Trophoblast cell (in vitro differentiated cells and primary cell): Measurements from ENCODE around the gene NDE1.
"Not testable (repeated sequence)": the region's sequence is repeated elsewhere in the genome, so short reads cannot be mapped to it uniquely, and the experiment has no call there.

ENCODE experiments used
- DNase-seq, 2 donors: peaks; one replicate each; pipeline ENCODE4 v3.0.0-alpha.2; 2016
- H2AFZ ChIP-seq: 2 replicates; pipeline ENCODE4 v1.6.1; 2013; ENCODE audit warnings: low read length, moderate library complexity, mild to moderate bottlenecking; ENCODE audit not compliant: insufficient read depth, poor library complexity
- H2AK5ac ChIP-seq: 2 replicates; pipeline ENCODE4 v1.6.1; 2013; ENCODE audit warnings: mild to moderate bottlenecking, low read length
- H2BK120ac ChIP-seq: 2 replicates; pipeline ENCODE4 v1.6.1; 2013; ENCODE audit warnings: low read length, mild to moderate bottlenecking, moderate library complexity; ENCODE audit not compliant: insufficient read depth, poor library complexity
- H2BK12ac ChIP-seq: 2 replicates; pipeline ENCODE4 v1.6.1; 2013; ENCODE audit warnings: mild to moderate bottlenecking, low read length, moderate library complexity
- H2BK5ac ChIP-seq: 2 replicates; pipeline ENCODE4 v1.6.1; 2013; ENCODE audit warnings: low read length, low read depth, moderate library complexity, mild to moderate bottlenecking; ENCODE audit not compliant: poor library complexity
- H3K14ac ChIP-seq: 2 replicates; pipeline ENCODE4 v1.6.1; 2013; ENCODE audit warnings: mild to moderate bottlenecking, low read length
- H3K18ac ChIP-seq: 2 replicates; pipeline ENCODE4 v1.6.1; 2013; ENCODE audit warnings: mild to moderate bottlenecking, low read length
- H3K23ac ChIP-seq: 2 replicates; pipeline ENCODE4 v1.6.1; 2013; ENCODE audit warnings: low read length
- H3K27ac ChIP-seq: 2 replicates; pipeline ENCODE4 v1.5.1; 2013; ENCODE audit warnings: low read depth, mild to moderate bottlenecking, inconsistent platforms, low read length, moderate library complexity
- H3K27me3 ChIP-seq: 2 replicates; pipeline ENCODE4 v1.6.1; 2013; ENCODE audit warnings: inconsistent platforms, mild to moderate bottlenecking, low read length, moderate library complexity; ENCODE audit not compliant: insufficient read depth
- H3K36me3 ChIP-seq, 2 experiments: 1 replicate in 1 of 2; 2 replicates in 1 of 2; pipeline ENCODE4 v1.6.1; 2013; ENCODE audit warnings: low read length in 2 of 2, mild to moderate bottlenecking in 2 of 2, moderate library complexity in 1 of 2; ENCODE audit not compliant: insufficient read depth in 2 of 2, control insufficient read depth in 1 of 2
- H3K4ac ChIP-seq: 2 replicates; pipeline ENCODE4 v1.6.1; 2013; ENCODE audit warnings: low read depth, mild to moderate bottlenecking, low read length, moderate library complexity
- H3K4me1 ChIP-seq, 2 experiments: 1 replicate in 1 of 2; 2 replicates in 1 of 2; pipeline ENCODE4 v1.6.1; 2013; ENCODE audit warnings: low read length in 2 of 2, mild to moderate bottlenecking in 2 of 2, moderate library complexity in 1 of 2; ENCODE audit not compliant: insufficient read depth in 2 of 2, control insufficient read depth in 1 of 2
- H3K4me2 ChIP-seq: 2 replicates; pipeline ENCODE4 v1.6.1; 2013; ENCODE audit warnings: inconsistent platforms, mild to moderate bottlenecking, low read length, moderate library complexity
- H3K4me3 ChIP-seq: 2 replicates; pipeline ENCODE4 v1.5.1; 2013; ENCODE audit warnings: mild to moderate bottlenecking, low read depth, low read length, inconsistent platforms
- H3K79me1 ChIP-seq: one replicate; pipeline ENCODE4 v1.6.1; 2013; ENCODE audit warnings: low read length
- H3K79me2 ChIP-seq: 2 replicates; pipeline ENCODE4 v1.6.1; 2013; ENCODE audit warnings: low read length, mild to moderate bottlenecking; ENCODE audit not compliant: control insufficient read depth, insufficient read depth, poor library complexity
- H3K9ac ChIP-seq: 2 replicates; pipeline ENCODE4 v1.6.1; 2013; ENCODE audit warnings: mild to moderate bottlenecking, low read length
- H3K9me3 ChIP-seq: 2 replicates; pipeline ENCODE4 v1.6.1; 2013; ENCODE audit warnings: low read depth, mild to moderate bottlenecking, control low read depth, inconsistent platforms, low read length; ENCODE audit not compliant: insufficient read depth
- H4K12ac ChIP-seq: 2 replicates; pipeline ENCODE4 v1.6.1; 2013; ENCODE audit warnings: low read depth, mild to moderate bottlenecking, low read length, moderate library complexity
- H4K8ac ChIP-seq: 2 replicates; pipeline ENCODE4 v1.6.1; 2013; ENCODE audit warnings: low read depth, mild to moderate bottlenecking, low read length, moderate library complexity
- H4K91ac ChIP-seq: one replicate; pipeline ENCODE4 v1.6.1; 2013; ENCODE audit warnings: low read depth, mild to moderate bottlenecking, low read length, moderate library complexity
- WGBS: extraction: QIAGEN DNeasy Blood & Tissue Kit; methylation state at CpG from one replicate; pipeline ENCODE4 v1.1.7; 2013; ENCODE audit warnings: missing lambda C conversion rate; ENCODE audit not compliant: insufficient read length, insufficient coverage; ENCODE audit errors: extremely low coverage; 5-methylcytosine and 5-hydroxymethylcytosine counted together

The NDE1 gene

DNA sequence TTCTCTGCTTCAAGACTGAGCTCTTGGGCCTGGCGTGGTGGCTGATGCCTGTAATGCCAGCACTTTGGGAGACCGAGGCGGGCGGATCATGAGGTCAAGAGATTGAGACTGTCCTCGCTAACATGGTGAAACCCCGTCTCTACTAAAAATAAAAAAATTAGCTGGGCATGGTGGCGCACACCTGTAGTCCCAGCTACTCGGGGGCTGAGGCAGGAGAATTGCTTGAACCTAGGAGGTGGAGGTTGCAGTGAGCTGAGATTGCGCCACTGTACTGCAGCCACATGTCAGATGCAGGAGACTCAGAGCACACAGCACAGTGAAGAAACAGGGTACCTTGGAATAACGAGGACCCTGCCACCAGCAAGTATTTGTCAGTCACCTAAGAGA, 22.1 kb downstream of the NDE1 start:
- H4K12ac ChIP-seq, H3K9me3 ChIP-seq, H3K9ac ChIP-seq, H3K4ac ChIP-seq, H3K4me3 ChIP-seq, H2BK12ac ChIP-seq, H3K4me1 ChIP-seq, H4K91ac ChIP-seq, H2BK120ac ChIP-seq, H3K79me1 ChIP-seq, H3K18ac ChIP-seq, H2BK5ac ChIP-seq, H3K23ac ChIP-seq, H3K79me2 ChIP-seq, H2AFZ ChIP-seq, H3K27ac ChIP-seq, H3K14ac ChIP-seq, H3K27me3 ChIP-seq, H4K8ac ChIP-seq, H2AK5ac ChIP-seq, H3K4me2 ChIP-seq: not testable (repeated sequence)
- WGBS = no CpG with 5 or more reads among the region's 10 CpGs
- peak in 1 of 2 donors; percentile 18 for DNase-seq
- H3K36me3 ChIP-seq = peaks cover 25 to 37% of the 10 kb centered on the region in 2 experiments

DNA sequence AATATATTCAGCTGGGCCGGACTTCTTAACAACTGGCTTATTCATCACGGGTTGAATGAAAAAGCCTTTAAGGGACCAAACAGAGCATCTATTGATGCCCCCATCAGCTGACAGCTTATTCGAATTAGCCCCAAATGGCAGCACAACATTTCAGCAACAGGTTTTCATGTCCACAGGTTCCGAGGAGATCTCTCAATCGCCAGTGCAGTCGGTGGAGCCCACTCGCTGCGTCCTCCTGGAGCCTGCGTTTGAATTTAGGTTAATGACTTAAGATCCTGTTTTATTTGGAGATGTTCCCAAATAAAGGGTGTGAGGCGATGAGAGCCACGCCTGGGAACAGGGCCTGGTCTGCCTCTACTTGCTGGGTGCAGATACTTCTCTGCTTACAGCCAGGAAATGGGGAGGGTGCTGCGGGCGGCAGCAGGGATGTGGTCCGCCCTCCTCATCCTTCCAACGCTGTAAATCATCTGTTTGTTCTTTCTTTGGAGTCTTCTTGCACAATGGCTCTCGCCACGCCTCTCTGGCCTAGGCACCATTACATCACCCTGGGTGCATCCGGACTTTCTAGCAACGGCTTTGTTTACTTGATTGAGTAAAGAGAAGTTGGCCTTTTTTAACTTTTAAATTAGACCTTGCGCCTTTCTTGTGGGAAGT, 22.6 kb downstream of the NDE1 start:
- H3K27me3 ChIP-seq = no peaks in the 10 kb centered on the region
- peaks cover 23 to 36% of the 10 kb centered on the region in 2 experiments for H3K36me3 ChIP-seq
- no peak overlapping the region for H2AFZ ChIP-seq
- H4K12ac ChIP-seq = no peak overlapping the region
- H4K8ac ChIP-seq = no peak overlapping the region
- H3K4me1 ChIP-seq = no peaks in the 10 kb centered on the region
- H3K4me2 ChIP-seq = no peak overlapping the region
- no CpG with 5 or more reads among the region's 20 CpGs for WGBS
- no peak overlapping the region for H3K14ac ChIP-seq
- no peak overlapping the region for H2BK12ac ChIP-seq
- no peak overlapping the region for H3K4me3 ChIP-seq
- peak; percentile 95 to 98 for DNase-seq
- H2BK5ac ChIP-seq = no peak overlapping the region
- no peak overlapping the region for H3K23ac ChIP-seq
- no peaks in the 10 kb centered on the region for H3K79me2 ChIP-seq
- H4K91ac ChIP-seq = no peak overlapping the region
- H3K27ac ChIP-seq = no peak overlapping the region
- H2BK120ac ChIP-seq = no peak overlapping the region
- no peak overlapping the region for H3K9ac ChIP-seq
- H3K18ac ChIP-seq = no peak overlapping the region
- no peak overlapping the region for H3K4ac ChIP-seq
- H3K79me1 ChIP-seq = no peaks in the 10 kb centered on the region
- no peak overlapping the region for H2AK5ac ChIP-seq
- H3K9me3 ChIP-seq = no peaks in the 10 kb centered on the region

DNA sequence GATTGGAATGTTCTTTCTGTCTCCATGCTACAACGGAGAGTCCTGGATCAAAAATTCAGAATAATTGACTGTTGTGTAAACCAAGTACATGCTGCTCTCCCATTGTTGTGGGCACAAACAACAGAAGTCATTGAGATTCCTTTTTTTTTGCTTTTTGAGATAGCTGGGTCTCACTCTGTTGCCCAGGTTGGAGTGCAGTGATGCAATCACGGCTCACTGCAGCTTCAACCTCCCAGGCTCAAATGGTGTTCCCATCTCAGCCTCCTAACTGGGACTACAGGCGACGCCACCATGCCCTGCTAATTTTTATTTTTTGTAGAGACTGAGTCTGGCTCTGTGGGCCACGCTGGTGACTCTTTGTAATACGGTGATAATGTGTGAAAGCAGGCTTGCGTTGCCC, 24.5 kb downstream of the NDE1 start:
- Histone ChIP-seq H2AK5ac (no peak overlapping the region), H2AFZ (no peak overlapping the region), H3K4me1 (no peaks in the 10 kb centered on the region), H3K18ac (no peak overlapping the region), H3K14ac (no peak overlapping the region), H3K4me3 (no peak overlapping the region), H3K4ac (no peak overlapping the region), H4K12ac (no peak overlapping the region), H2BK12ac (no peak overlapping the region), H3K79me1 (no peaks in the 10 kb centered on the region), H4K91ac (no peak overlapping the region), H4K8ac (no peak overlapping the region), H3K9me3 (no peaks in the 10 kb centered on the region), H2BK120ac (no peak overlapping the region), H3K27me3 (no peaks in the 10 kb centered on the region), H3K79me2 (no peaks in the 10 kb centered on the region), H3K27ac (no peak overlapping the region), H3K23ac (no peak overlapping the region), H3K4me2 (no peak overlapping the region), H3K36me3 (peaks cover 21 to 35% of the 10 kb centered on the region in 2 experiments), H3K9ac (no peak overlapping the region), H2BK5ac (no peak overlapping the region)
- DNase-seq = no peak
- WGBS = no CpG with 5 or more reads among the region's 7 CpGs

DNA sequence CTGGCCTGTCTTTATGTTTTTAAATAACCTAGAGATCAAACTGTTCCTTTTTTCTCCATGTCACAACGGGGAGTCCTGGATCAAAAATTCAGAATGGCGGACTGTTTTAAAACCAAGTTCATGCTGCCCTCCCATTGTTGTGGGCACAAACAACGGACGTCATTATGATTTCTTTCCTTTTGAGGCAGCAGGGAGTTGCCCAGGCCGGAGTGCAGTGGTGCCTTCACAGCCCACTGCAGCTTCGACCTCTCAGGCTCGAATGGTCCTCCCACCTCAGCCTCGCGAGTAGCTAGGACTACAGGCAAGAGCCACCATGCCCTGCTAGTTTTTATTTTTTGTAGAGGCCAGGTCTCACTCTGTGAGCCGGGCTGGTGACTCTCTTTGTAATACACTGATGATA, 26.5 kb downstream of the NDE1 start:
- Histone ChIP-seq H3K79me2 (no peaks in the 10 kb centered on the region), H3K14ac (no peak overlapping the region), H3K9me3 (no peaks in the 10 kb centered on the region), H2BK12ac (no peak overlapping the region), H4K91ac (no peak overlapping the region), H3K79me1 (no peaks in the 10 kb centered on the region), H4K8ac (no peak overlapping the region), H3K23ac (no peak overlapping the region), H2AK5ac (no peak overlapping the region), H3K9ac (no peak overlapping the region), H3K27me3 (no peaks in the 10 kb centered on the region), H3K4ac (no peak overlapping the region), H3K4me2 (no peak overlapping the region), H3K36me3 (peaks cover 23 to 33% of the 10 kb centered on the region in 2 experiments), H2BK120ac (no peak overlapping the region), H2BK5ac (no peak overlapping the region), H3K4me1 (no peaks in the 10 kb centered on the region), H3K18ac (no peak overlapping the region), H3K27ac (no peak overlapping the region), H3K4me3 (no peak overlapping the region), H2AFZ (no peak overlapping the region), H4K12ac (no peak overlapping the region)
- DNase-seq = no peak
- WGBS = no CpG with 5 or more reads among the region's 10 CpGs
